Vagina (tissue), 2 donors: ENCODE results near the gene KIAA0753.

Experiments used
- POLR2A ChIP-seq, 2 donors: fragments of 450-650 bp; IDR thresholded peaks; one replicate each; pipeline ENCODE4 v1.6.1; 2017; ENCODE audit warnings: antibody characterized with exemption in 2 of 2, mild to moderate bottlenecking in 2 of 2, moderate library complexity in 2 of 2
- POLR2AphosphoS5 ChIP-seq, 2 donors: sonication (generic); formaldehyde crosslinking; IDR thresholded peaks; one replicate each; pipeline ENCODE4 v1.9.0; 2017; ENCODE audit warnings: antibody characterized with exemption in 2 of 2, mild to moderate bottlenecking in 2 of 2, low read depth in 1 of 2; ENCODE audit not compliant: insufficient read depth in 1 of 2
- TF ChIP-seq, protein P1 (sequence below), 3 experiments: fragments of 450-650 bp in 2 of 3; fragments of 200-600 bp in 1 of 3; sonication (generic) in 1 of 3; IDR thresholded peaks; one replicate each; pipeline ENCODE4 v1.5.1; 2017 to 2019; ENCODE audit warnings: antibody characterized with exemption in 3 of 3, mild to moderate bottlenecking in 2 of 3, moderate library complexity in 2 of 3

DNA sequence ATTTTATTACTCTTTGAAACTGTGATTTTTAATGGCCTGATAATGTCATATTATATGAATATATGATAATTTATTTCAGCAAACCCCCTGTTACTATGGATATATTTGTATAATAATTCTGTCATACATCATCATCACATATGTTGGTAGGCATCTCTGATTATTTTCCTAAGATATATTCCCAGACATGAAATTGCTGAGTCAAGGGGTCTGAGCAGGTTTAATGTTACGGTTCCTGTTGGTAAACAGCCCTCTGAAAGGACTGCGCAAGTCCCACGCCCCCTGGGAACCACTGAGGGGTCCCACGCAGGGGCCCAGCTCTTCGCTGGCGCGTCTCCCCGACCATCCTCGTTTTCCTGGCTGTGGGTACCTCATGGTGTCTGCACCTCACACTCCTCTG, 48.4 kb upstream of the KIAA0753 start:
- TF ChIP-seq, protein P1, sequence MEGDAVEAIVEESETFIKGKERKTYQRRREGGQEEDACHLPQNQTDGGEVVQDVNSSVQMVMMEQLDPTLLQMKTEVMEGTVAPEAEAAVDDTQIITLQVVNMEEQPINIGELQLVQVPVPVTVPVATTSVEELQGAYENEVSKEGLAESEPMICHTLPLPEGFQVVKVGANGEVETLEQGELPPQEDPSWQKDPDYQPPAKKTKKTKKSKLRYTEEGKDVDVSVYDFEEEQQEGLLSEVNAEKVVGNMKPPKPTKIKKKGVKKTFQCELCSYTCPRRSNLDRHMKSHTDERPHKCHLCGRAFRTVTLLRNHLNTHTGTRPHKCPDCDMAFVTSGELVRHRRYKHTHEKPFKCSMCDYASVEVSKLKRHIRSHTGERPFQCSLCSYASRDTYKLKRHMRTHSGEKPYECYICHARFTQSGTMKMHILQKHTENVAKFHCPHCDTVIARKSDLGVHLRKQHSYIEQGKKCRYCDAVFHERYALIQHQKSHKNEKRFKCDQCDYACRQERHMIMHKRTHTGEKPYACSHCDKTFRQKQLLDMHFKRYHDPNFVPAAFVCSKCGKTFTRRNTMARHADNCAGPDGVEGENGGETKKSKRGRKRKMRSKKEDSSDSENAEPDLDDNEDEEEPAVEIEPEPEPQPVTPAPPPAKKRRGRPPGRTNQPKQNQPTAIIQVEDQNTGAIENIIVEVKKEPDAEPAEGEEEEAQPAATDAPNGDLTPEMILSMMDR (IDR thresholded peaks at IDR 0.05): no peak
- TF ChIP-seq POLR2A (IDR thresholded peaks at IDR 0.05) (no peak), POLR2AphosphoS5 (IDR thresholded peaks at IDR 0.05; ENCODE audit: insufficient read depth in 1 of 2, low read depth in 1 of 2) (no peak)
